H9 (cell line): Measurements from ENCODE around the gene JAG2. TPM values are rescaled to one million over a fixed set of nuclear protein-coding genes. Genes with fewer than 3 reads are reported as not detected.

Experiments
- DNase-seq: peaks from one replicate; pipeline ENCODE4 v3.0.0-alpha.2; 2017
- H2AFZ ChIP-seq: one replicate; pipeline ENCODE4 v1.6.1; 2013; ENCODE audit warnings: mild to moderate bottlenecking, low read length, control low read depth, moderate library complexity
- H2AK5ac ChIP-seq: 2 replicates; pipeline ENCODE4 v1.6.1; 2013; ENCODE audit warnings: low read length, control low read depth, mixed read lengths; ENCODE audit not compliant: insufficient read length
- H2BK120ac ChIP-seq: one replicate; pipeline ENCODE4 v1.6.1; 2013; ENCODE audit warnings: low read depth, mild to moderate bottlenecking, low read length, control low read depth, inconsistent platforms; ENCODE audit not compliant: poor library complexity, severe bottlenecking
- H2BK12ac ChIP-seq: 2 replicates; pipeline ENCODE4 v1.6.1; 2013; ENCODE audit warnings: low read length, control low read depth, mixed read lengths, low read depth; ENCODE audit not compliant: insufficient read length
- H2BK15ac ChIP-seq: 2 replicates; pipeline ENCODE4 v1.6.1; 2013; ENCODE audit warnings: low read depth, low read length, control low read depth
- H2BK20ac ChIP-seq: one replicate; pipeline ENCODE4 v1.6.1; 2013; ENCODE audit warnings: low read depth, mild to moderate bottlenecking, low read length, control low read depth, inconsistent platforms; ENCODE audit not compliant: poor library complexity, severe bottlenecking
- H2BK5ac ChIP-seq: 2 replicates; pipeline ENCODE4 v1.6.1; 2013; ENCODE audit warnings: low read length, control low read depth, mixed read lengths; ENCODE audit not compliant: insufficient read length
- H3K14ac ChIP-seq: 2 replicates; pipeline ENCODE4 v1.6.1; 2013; ENCODE audit warnings: low read length, control low read depth; ENCODE audit not compliant: insufficient read depth
- H3K18ac ChIP-seq: 2 replicates; pipeline ENCODE4 v1.6.1; 2013; ENCODE audit warnings: low read depth, mild to moderate bottlenecking, mixed read lengths, low read length, control low read depth; ENCODE audit not compliant: insufficient read length
- H3K23ac ChIP-seq: 2 replicates; pipeline ENCODE4 v1.6.1; 2013; ENCODE audit warnings: low read length, control low read depth, mixed read lengths, low read depth; ENCODE audit not compliant: insufficient read length
- H3K23me2 ChIP-seq: 2 replicates; pipeline ENCODE4 v1.6.1; 2013; ENCODE audit warnings: low read depth, mild to moderate bottlenecking, mixed read lengths, low read length, control low read depth; ENCODE audit not compliant: insufficient read length, poor library complexity, severe bottlenecking
- H3K27ac ChIP-seq: 2 replicates; pipeline ENCODE4 v1.5.1; 2013; ENCODE audit warnings: low read length, control low read depth, mixed read lengths, low read depth; ENCODE audit not compliant: insufficient read length
- H3K27me3 ChIP-seq: 2 replicates; pipeline ENCODE4 v1.6.1; 2013; ENCODE audit warnings: low read length, control low read depth, inconsistent platforms; ENCODE audit not compliant: insufficient read depth
- H3K4ac ChIP-seq: 2 replicates; pipeline ENCODE4 v1.6.1; 2013; ENCODE audit warnings: low read depth, mild to moderate bottlenecking, control low read depth, inconsistent platforms, low read length, moderate library complexity
- H3K4me1 ChIP-seq: 2 replicates; pipeline ENCODE4 v1.6.1; 2013; ENCODE audit warnings: low read length, control low read depth, inconsistent platforms; ENCODE audit not compliant: insufficient read depth
- H3K4me2 ChIP-seq: 2 replicates; pipeline ENCODE4 v1.6.1; 2013; ENCODE audit warnings: low read length, control low read depth, mixed read lengths; ENCODE audit not compliant: insufficient read length, insufficient read depth
- H3K56ac ChIP-seq: 2 replicates; pipeline ENCODE4 v1.6.1; 2013; ENCODE audit warnings: low read depth, mild to moderate bottlenecking, mixed read lengths, low read length, control low read depth; ENCODE audit not compliant: insufficient read length
- H3K79me1 ChIP-seq: 2 replicates; pipeline ENCODE4 v1.6.1; 2013; ENCODE audit warnings: low read depth, mild to moderate bottlenecking, moderate library complexity, low read length, control low read depth, inconsistent platforms; ENCODE audit not compliant: insufficient read depth, poor library complexity, severe bottlenecking
- H3K79me2 ChIP-seq: 2 replicates; pipeline ENCODE4 v1.6.1; 2013; ENCODE audit warnings: low read length, control low read depth, inconsistent platforms; ENCODE audit not compliant: insufficient read depth
- H3K9ac ChIP-seq: 2 replicates; pipeline ENCODE4 v1.6.1; 2013; ENCODE audit warnings: low read length, control low read depth, mixed read lengths; ENCODE audit not compliant: insufficient read length; ENCODE audit errors: extremely low read depth
- H3K9me3 ChIP-seq: one replicate; pipeline ENCODE4 v1.6.1; 2013; ENCODE audit warnings: low read depth, low read length, inconsistent platforms; ENCODE audit not compliant: control insufficient read depth
- H3T11ph ChIP-seq: one replicate; pipeline ENCODE4 v1.6.1; 2013; ENCODE audit warnings: mild to moderate bottlenecking, low read length, control low read depth, inconsistent platforms
- H4K20me1 ChIP-seq: one replicate; pipeline ENCODE4 v1.6.1; 2013; ENCODE audit not compliant: control insufficient read depth, insufficient read length, insufficient read depth
- H4K5ac ChIP-seq: 2 replicates; pipeline ENCODE4 v1.6.1; 2013; ENCODE audit warnings: low read depth, mild to moderate bottlenecking, mixed read lengths, low read length, control low read depth; ENCODE audit not compliant: insufficient read length
- H4K8ac ChIP-seq: replicated peaks from 2 replicates; pipeline ENCODE4 v1.6.1; 2013; ENCODE audit warnings: low read length, control low read depth, mixed read lengths, low read depth; ENCODE audit not compliant: insufficient read length
- H4K91ac ChIP-seq: 2 replicates; pipeline ENCODE4 v1.6.1; 2013; ENCODE audit warnings: low read depth, mild to moderate bottlenecking, moderate library complexity, mixed read lengths, low read length, control low read depth; ENCODE audit not compliant: insufficient read length
- H3K27ac Mint-ChIP-seq, 3 experiments: 2 replicates in 2 of 3; 3 replicates in 1 of 3; pipeline ENCODE4 v1.8.0; 2020 to 2021; ENCODE audit warnings: mixed read lengths in 3 of 3, mild to moderate bottlenecking in 1 of 3, moderate library complexity in 1 of 3
- H3K27me3 Mint-ChIP-seq: 2 replicates; pipeline ENCODE4 v1.8.0; 2021; ENCODE audit warnings: low read depth, mild to moderate bottlenecking, moderate library complexity, mixed read lengths
- H3K36me3 Mint-ChIP-seq, 3 experiments: 2 replicates in 2 of 3; 3 replicates in 1 of 3; pipeline ENCODE4 v1.8.0; 2020 to 2021; ENCODE audit warnings: low read depth in 3 of 3, mixed read lengths in 3 of 3; ENCODE audit not compliant: insufficient read depth in 1 of 3
- H3K4me1 Mint-ChIP-seq, 2 experiments: 2 replicates each; pipeline ENCODE4 v1.8.0; 2020; ENCODE audit warnings: mixed read lengths in 2 of 2
- H3K4me3 Mint-ChIP-seq, 2 experiments: 2 replicates in 1 of 2; 3 replicates in 1 of 2; pipeline ENCODE4 v1.8.0; 2020 to 2021; ENCODE audit warnings: mild to moderate bottlenecking in 2 of 2, mixed read lengths in 2 of 2, moderate library complexity in 1 of 2
- H3K9me3 Mint-ChIP-seq, 2 experiments: 2 replicates in 1 of 2; 3 replicates in 1 of 2; pipeline ENCODE4 v1.8.0; 2020; ENCODE audit warnings: mild to moderate bottlenecking in 2 of 2, mixed read lengths in 2 of 2, moderate library complexity in 1 of 2
- CTCF ChIP-seq: fragments of 200-600 bp; sonication (generic); conservative IDR thresholded peaks from 3 replicates; pipeline ENCODE4 v1.8.0; 2021; ENCODE audit warnings: antibody characterized with exemption, mild to moderate bottlenecking
- WGBS: extraction: QIAGEN DNeasy Blood & Tissue Kit; methylation state at CpG from one replicate; pipeline ENCODE4 v1.1.7; 2013; ENCODE audit warnings: missing lambda C conversion rate, low lambda C conversion rate, mixed read lengths; ENCODE audit not compliant: insufficient read length; ENCODE audit errors: extremely low coverage; 5-methylcytosine and 5-hydroxymethylcytosine counted together
- total RNA-seq: library from RNA; stranded (reverse); gene quantifications from 2 replicates; pipeline ENCODE4 v1.2.1, GENCODE V29; 2021

The JAG2 gene
- total RNA-seq, 1 experiment from 2014 or later, result 11.4 TPM

- no peaks in the 10 kb centered on the region for H3K4me1 ChIP-seq
- Mint-ChIP-seq H3K4me1 (peaks cover 0 to 5% of the 10 kb centered on the region in 2 experiments; a peak in 2 of 4 replicates), H3K4me3 (no peak overlapping the region), H3K27ac (no peak overlapping the region), H3K36me3 (peaks cover 0 to 6% (median 0%) of the 10 kb centered on the region in 3 experiments; a peak in 3 of 7 replicates), H3K27me3 (peaks cover 70% of the 10 kb centered on the region), H3K9me3 (peaks cover 25 to 31% of the 10 kb centered on the region in 2 experiments)
- H3K4me2 ChIP-seq, result no peak overlapping the region
- H3K23ac ChIP-seq, result no peak overlapping the region
- no peak overlapping the region for H3K18ac ChIP-seq
- H3K4ac ChIP-seq, result no peak overlapping the region
- H3K79me2 ChIP-seq, result no peaks in the 10 kb centered on the region
- no peak overlapping the region for H3K9ac ChIP-seq
- no peak for TF ChIP-seq CTCF
- no peak overlapping the region for H2AK5ac ChIP-seq
- no CpG with 5 or more reads among the region's 6 CpGs for WGBS
- H2BK12ac ChIP-seq, result no peak overlapping the region
- H3K14ac ChIP-seq, result no peak overlapping the region
- no peak overlapping the region for H4K5ac ChIP-seq
- H4K8ac ChIP-seq, result no peak overlapping the region
- H2AFZ ChIP-seq, result no peak overlapping the region
- H2BK20ac ChIP-seq, result no peak overlapping the region
- no peak for DNase-seq
- H3K23me2 ChIP-seq, result no peaks in the 10 kb centered on the region
- no peaks in the 10 kb centered on the region for H3K27me3 ChIP-seq
- no peaks in the 10 kb centered on the region for H3K79me1 ChIP-seq
- peaks cover 16% of the 10 kb centered on the region for H3K9me3 ChIP-seq
- H2BK120ac ChIP-seq, result no peak overlapping the region
- H3K56ac ChIP-seq, result no peak overlapping the region
- no peak overlapping the region for H3K27ac ChIP-seq
- H4K91ac ChIP-seq, result no peak overlapping the region
- no peak overlapping the region for H3T11ph ChIP-seq
- no peaks in the 10 kb centered on the region for H4K20me1 ChIP-seq
- no peak overlapping the region for H2BK5ac ChIP-seq
- H2BK15ac ChIP-seq, result no peak overlapping the region
Measured at GRCh38 chr14:105120056-105120455, 48.5 kb downstream of the JAG2 start.
